HG02763 (cell line): ENCODE results near the gene ZAP70.
"Not testable (repeated sequence)": the region's sequence is repeated elsewhere in the genome, so short reads cannot be mapped to it uniquely, and the experiment has no call there.

Experiments used
- ATAC-seq: cut with Tn5 transposase; IDR thresholded peaks from one replicate; pipeline ENCODE4 v1.9.1; 2021; ENCODE audit warnings: mild to moderate bottlenecking, moderate library complexity; ENCODE audit not compliant: unreplicated experiment

The ZAP70 gene

GRCh38 chr2:97697252-97698235 is 15.8 kb upstream of the ZAP70 start:
- ATAC-seq = peak; percentile 60

- no peak for ATAC-seq
These were observed 14.8 kb upstream of the ZAP70 start for GRCh38 chr2:97698530-97698929.

GRCh38 chr2:97699765-97700444 is 13.5 kb upstream of the ZAP70 start:
- ATAC-seq = no peak

- no peak for ATAC-seq
These were observed 12.2 kb upstream of the ZAP70 start for GRCh38 chr2:97701186-97701585.

GRCh38 chr2:97701851-97702465 is 11.4 kb upstream of the ZAP70 start:
- no peak for ATAC-seq

GRCh38 chr2:97702731-97703470 is 10.5 kb upstream of the ZAP70 start:
- no peak for ATAC-seq

GRCh38 chr2:97703741-97704140 is 9.6 kb upstream of the ZAP70 start:
- no peak for ATAC-seq

- ATAC-seq = no peak
These were observed 8.4 kb upstream of the ZAP70 start for GRCh38 chr2:97704989-97705388.

- ATAC-seq = no peak
These were observed 7.3 kb upstream of the ZAP70 start for GRCh38 chr2:97706112-97706511.

GRCh38 chr2:97706708-97707345 is 6.5 kb upstream of the ZAP70 start:
- no peak for ATAC-seq

GRCh38 chr2:97707362-97708047 is 5.9 kb upstream of the ZAP70 start:
- no peak for ATAC-seq

GRCh38 chr2:97708048-97708380 is 5.4 kb upstream of the ZAP70 start:
- ATAC-seq = no peak

- ATAC-seq = no peak
These were observed 4.8 kb upstream of the ZAP70 start for GRCh38 chr2:97708608-97709007.

- no peak for ATAC-seq
These were observed 2.0 kb upstream of the ZAP70 start for GRCh38 chr2:97711394-97711711.

- ATAC-seq = not testable (repeated sequence)
These were observed 1.2 kb upstream of the ZAP70 start for GRCh38 chr2:97712175-97712574.

- ATAC-seq = no peak
These were observed 582 bp upstream of the ZAP70 start for GRCh38 chr2:97712693-97713295.

- no peak for ATAC-seq
These were observed 941 bp downstream of the ZAP70 start for GRCh38 chr2:97714084-97714949.

GRCh38 chr2:97714950-97715652 is 1.7 kb downstream of the ZAP70 start:
- ATAC-seq = no peak
